ENCODE measurements around the gene NEDD4.

NEDD4 gene

DNA sequence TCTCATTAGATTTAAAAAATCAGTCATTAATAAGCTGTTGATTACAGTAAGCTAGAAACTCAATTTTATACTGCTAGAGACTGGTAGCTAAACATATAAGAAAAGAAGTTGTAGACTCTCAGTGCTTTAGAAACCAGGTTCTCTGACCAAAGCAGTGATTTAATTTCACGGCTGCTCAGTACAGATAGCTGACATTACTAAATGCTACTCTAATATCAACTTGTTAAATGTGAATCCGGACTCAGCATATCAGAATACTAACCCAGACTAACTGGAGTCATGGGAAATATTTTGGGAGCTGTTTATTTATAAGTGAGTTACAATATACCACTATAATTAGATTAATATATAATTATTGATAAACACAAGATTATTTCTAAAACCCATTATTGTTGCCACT, 80.4 kb downstream of the NEDD4 start:
- peak overlapping the region; percentile 67 for H3K4me3 ChIP-seq (ENCODE audit: low read length)
- no peaks in the 10 kb centered on the region for H3K9me3 ChIP-seq (replicated peaks; ENCODE audit: low read length)
- H3K27me3 ChIP-seq (ENCODE audit: control insufficient read depth, insufficient read depth, low read length), result no peaks in the 10 kb centered on the region
- H3K36me3 ChIP-seq (ENCODE audit: insufficient read depth, low read length), result no peaks in the 10 kb centered on the region
- H3K9ac ChIP-seq (ENCODE audit: low read depth, low read length), result peak overlapping the region; percentile 89
- H3K4me1 ChIP-seq (ENCODE audit: control insufficient read depth, insufficient read depth, low read length), result peaks cover 41% of the 10 kb centered on the region
- H3K4me2 ChIP-seq (ENCODE audit: low read length), result peak overlapping the region; percentile 84

DNA sequence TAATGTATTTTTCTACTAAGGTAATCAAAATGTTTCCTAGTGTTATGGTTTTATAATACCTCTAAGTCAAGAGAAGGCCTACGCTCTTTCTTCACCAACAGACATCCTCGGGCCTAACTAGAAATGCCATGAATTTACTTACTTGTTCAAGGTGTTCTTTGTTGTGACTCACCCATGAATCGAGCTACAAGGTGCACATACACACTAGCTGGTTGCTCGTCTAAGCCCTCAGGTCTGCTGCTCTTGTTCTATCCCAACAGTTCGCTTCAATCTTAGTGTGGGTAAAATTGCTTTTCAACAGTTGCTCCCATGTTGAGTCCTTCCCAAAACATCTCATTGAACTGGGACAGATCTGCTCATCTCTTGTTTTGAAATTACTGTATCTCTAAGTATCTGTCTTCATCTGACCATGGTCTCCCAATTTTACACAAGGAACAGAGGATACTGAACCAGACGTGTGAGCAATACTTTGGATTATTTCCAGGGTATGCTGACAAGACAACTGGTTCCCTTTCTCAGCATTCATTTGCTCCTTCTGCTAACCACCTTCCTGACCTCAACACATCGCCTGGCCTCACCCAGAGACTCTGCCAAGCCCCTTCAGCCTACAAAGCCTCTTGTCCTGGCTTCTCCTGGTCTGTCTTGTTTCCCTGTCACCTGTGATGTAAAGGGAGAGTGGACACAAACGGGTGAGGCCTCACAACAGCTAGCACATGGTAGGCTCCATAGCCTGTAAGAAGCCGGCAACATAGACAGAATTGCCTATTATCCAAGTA, 84.2 kb downstream of the NEDD4 start:
- Histone ChIP-seq H3K4me1 (ENCODE audit: control insufficient read depth, insufficient read depth, low read length) (peaks cover 44% of the 10 kb centered on the region), H3K9me3 (replicated peaks; ENCODE audit: low read length) (no peaks in the 10 kb centered on the region), H3K4me2 (ENCODE audit: low read length) (peak overlapping the region; percentile 70), H3K4me3 (ENCODE audit: low read length) (peak overlapping the region; percentile 45), H3K36me3 (ENCODE audit: insufficient read depth, low read length) (peaks cover 4% of the 10 kb centered on the region), H3K9ac (ENCODE audit: low read depth, low read length) (peak overlapping the region; percentile 48), H3K27me3 (ENCODE audit: control insufficient read depth, insufficient read depth, low read length) (no peaks in the 10 kb centered on the region)

DNA sequence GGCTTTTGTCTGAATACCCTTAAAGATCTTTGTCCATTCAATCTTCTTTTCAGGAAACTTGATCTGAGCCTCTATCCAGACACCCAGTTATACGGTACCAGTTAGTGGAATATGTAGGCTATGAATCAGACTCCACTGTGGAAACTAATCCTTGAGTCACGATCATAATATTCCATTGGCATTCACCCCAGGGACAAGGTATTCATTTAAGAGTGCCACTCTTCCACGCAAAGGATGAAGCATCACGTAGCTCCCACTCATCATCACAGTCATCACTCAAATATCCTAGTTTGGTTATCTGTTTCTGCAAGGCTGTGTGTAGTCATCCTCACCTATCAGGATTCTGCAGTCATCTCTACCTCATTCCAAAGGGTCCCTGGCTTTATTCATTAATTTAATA, 85.6 kb downstream of the NEDD4 start:
- H3K9ac ChIP-seq (ENCODE audit: low read depth, low read length), result peak overlapping the region; percentile 76
- peaks cover 44% of the 10 kb centered on the region for H3K4me1 ChIP-seq (ENCODE audit: control insufficient read depth, insufficient read depth, low read length)
- no peaks in the 10 kb centered on the region for H3K9me3 ChIP-seq (replicated peaks; ENCODE audit: low read length)
- peak overlapping the region; percentile 50 for H3K4me3 ChIP-seq (ENCODE audit: low read length)
- H3K27me3 ChIP-seq (ENCODE audit: control insufficient read depth, insufficient read depth, low read length), result no peaks in the 10 kb centered on the region
- H3K36me3 ChIP-seq (ENCODE audit: insufficient read depth, low read length), result peaks cover 9% of the 10 kb centered on the region
- H3K4me2 ChIP-seq (ENCODE audit: low read length), result peak overlapping the region; percentile 76

DNA sequence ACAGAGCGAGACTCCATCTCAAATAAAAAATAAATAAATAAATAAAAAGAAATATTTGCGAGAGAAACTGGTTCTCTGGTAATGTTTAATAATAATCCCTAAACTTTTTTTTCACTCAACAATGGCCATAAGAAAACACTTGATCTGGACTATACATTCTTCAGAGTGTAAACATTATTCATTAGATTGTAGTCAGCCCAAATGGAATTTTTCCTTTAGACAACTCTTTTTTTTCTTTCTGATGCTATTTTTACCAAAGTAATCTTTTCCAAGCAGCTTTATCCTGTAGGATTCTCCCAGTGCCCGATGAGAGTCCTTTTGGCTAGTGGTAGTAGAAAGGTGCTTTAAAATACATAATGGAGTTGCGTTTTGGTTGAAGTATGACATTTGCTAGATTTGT, 90.4 kb downstream of the NEDD4 start:
- H3K27me3 ChIP-seq (ENCODE audit: control insufficient read depth, insufficient read depth, low read length), result no peaks in the 10 kb centered on the region
- peaks cover 9% of the 10 kb centered on the region for H3K36me3 ChIP-seq (ENCODE audit: insufficient read depth, low read length)
- peaks cover 13% of the 10 kb centered on the region for H3K4me1 ChIP-seq (ENCODE audit: control insufficient read depth, insufficient read depth, low read length)
- H3K9ac ChIP-seq (ENCODE audit: low read depth, low read length), result no peak overlapping the region
- no peak overlapping the region for H3K4me2 ChIP-seq (ENCODE audit: low read length)
- no peaks in the 10 kb centered on the region for H3K9me3 ChIP-seq (replicated peaks; ENCODE audit: low read length)
- H3K4me3 ChIP-seq (ENCODE audit: low read length), result no peak overlapping the region

DNA sequence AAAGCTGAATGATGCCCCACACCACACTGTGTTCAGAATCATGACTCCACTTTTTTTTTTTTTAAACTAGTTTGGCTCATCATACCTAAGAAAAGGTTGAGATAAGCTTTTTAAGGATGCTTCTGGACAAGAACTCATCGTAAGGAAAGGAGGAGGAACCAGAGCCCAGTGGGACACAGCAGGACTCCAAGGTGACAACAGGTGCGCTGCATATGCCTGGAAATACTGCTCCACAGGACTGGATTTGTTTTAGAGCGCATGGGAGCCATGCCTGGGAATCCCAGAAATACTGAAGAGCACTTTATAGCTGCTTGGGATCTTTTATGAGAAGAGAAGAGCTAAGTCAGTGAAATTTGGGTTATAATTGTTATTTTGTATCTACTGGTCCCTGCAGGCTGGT, 93.4 kb downstream of the NEDD4 start:
- Histone ChIP-seq H3K9me3 (replicated peaks; ENCODE audit: low read length) (no peaks in the 10 kb centered on the region), H3K27me3 (ENCODE audit: control insufficient read depth, insufficient read depth, low read length) (no peaks in the 10 kb centered on the region), H3K4me2 (ENCODE audit: low read length) (no peak overlapping the region), H3K36me3 (ENCODE audit: insufficient read depth, low read length) (peaks cover 9% of the 10 kb centered on the region), H3K9ac (ENCODE audit: low read depth, low read length) (no peak overlapping the region), H3K4me3 (ENCODE audit: low read length) (no peak overlapping the region), H3K4me1 (ENCODE audit: control insufficient read depth, insufficient read depth, low read length) (peaks cover 18% of the 10 kb centered on the region)

DNA sequence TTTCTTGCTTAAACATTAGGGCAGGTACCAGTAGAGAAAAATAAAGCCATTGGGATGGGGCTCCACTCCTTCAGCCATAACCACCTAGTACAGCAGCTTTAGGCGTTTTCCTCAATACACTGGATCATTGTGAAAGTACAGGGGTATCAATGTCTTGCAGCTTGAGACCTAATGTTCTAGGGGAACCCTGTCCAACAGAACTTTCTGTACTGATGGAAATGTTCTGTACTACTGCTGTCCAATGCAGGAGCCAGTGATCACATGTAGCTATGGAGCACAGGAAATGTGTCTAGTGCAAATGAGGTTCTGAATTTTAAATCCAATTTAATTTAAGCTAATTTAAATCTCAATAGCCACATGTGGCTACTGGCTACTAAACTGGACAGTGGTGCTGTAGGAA, 93.9 kb downstream of the NEDD4 start:
- Histone ChIP-seq H3K4me2 (ENCODE audit: low read length) (no peak overlapping the region), H3K27me3 (ENCODE audit: control insufficient read depth, insufficient read depth, low read length) (no peaks in the 10 kb centered on the region), H3K4me1 (ENCODE audit: control insufficient read depth, insufficient read depth, low read length) (peaks cover 22% of the 10 kb centered on the region), H3K9ac (ENCODE audit: low read depth, low read length) (no peak overlapping the region), H3K36me3 (ENCODE audit: insufficient read depth, low read length) (peaks cover 9% of the 10 kb centered on the region), H3K9me3 (replicated peaks; ENCODE audit: low read length) (no peaks in the 10 kb centered on the region), H3K4me3 (ENCODE audit: low read length) (no peak overlapping the region)

DNA sequence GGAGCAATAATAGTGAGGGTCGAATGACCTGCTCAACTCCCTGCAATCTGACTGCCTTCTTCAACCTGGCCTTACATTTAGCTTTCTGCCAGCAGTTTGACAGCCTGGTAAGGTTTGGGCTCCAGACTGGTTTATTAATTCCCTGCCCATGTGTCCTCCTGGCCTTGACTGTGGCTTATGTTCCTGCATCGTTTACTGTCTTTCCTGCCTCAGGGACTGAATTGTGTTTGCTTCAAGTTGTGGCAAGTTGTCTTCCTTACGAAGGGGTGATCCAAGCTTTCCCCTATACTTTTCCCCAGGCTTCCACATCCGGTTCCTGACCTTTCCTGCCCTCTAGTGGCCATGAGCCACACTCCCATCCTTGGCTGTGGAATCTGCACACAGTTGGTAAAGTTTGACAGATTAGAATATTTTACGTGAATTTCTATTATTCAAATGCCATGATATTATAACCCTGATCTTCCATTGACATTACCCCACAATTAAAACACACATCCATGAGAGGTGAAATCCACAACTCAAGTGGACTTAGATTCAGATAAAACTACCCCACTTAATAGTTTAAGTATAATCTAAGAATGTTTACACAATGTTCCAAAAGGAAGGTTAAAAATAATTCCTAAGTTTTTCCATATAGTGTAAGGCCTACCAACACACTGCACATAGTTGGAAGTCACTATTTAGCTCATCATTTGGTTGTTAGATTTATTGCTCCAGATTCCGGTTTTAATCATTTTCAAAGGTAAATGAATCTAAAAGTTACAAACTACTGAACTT, 95.7 kb downstream of the NEDD4 start:
- peak overlapping the region; percentile 21 for H3K4me2 ChIP-seq (ENCODE audit: low read length)
- H3K4me1 ChIP-seq (ENCODE audit: control insufficient read depth, insufficient read depth, low read length), result peaks cover 32% of the 10 kb centered on the region
- no peaks in the 10 kb centered on the region for H3K27me3 ChIP-seq (ENCODE audit: control insufficient read depth, insufficient read depth, low read length)
- no peak overlapping the region for H3K4me3 ChIP-seq (ENCODE audit: low read length)
- H3K9me3 ChIP-seq (replicated peaks; ENCODE audit: low read length), result no peaks in the 10 kb centered on the region
- H3K36me3 ChIP-seq (ENCODE audit: insufficient read depth, low read length), result no peaks in the 10 kb centered on the region
- H3K9ac ChIP-seq (ENCODE audit: low read depth, low read length), result no peak overlapping the region

DNA sequence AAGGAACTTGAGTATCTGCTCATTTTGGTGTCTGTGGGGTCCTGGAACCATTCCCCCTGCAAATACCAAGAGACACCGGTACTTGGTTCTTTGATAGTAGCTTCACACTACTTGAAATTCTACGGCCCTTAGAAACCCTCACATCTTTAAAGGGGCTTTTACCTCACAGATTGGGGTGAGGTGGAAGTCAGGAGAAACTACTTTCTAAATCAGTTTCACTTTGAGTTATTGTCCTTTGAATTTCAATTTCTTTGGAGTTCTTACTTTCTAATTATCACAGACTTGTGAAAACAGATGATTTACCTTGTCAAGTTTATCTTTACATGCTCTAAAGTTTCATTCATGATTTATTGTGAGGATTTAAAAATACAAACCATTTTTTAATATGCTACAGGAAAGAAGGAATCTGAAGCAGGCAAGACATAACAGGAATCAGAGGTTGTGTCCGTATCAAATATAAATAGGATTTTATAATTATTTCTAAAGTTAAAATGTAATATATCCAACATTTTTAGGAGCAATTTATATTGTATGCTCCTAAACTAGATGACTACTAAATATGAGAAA, 98.9 kb downstream of the NEDD4 start:
- H3K4me3 ChIP-seq (ENCODE audit: low read length), result peak overlapping the region; percentile 27
- no peaks in the 10 kb centered on the region for H3K27me3 ChIP-seq (ENCODE audit: control insufficient read depth, insufficient read depth, low read length)
- H3K4me2 ChIP-seq (ENCODE audit: low read length), result peak overlapping the region; percentile 52
- H3K4me1 ChIP-seq (ENCODE audit: control insufficient read depth, insufficient read depth, low read length), result peaks cover 32% of the 10 kb centered on the region
- no peaks in the 10 kb centered on the region for H3K9me3 ChIP-seq (replicated peaks; ENCODE audit: low read length)
- no peaks in the 10 kb centered on the region for H3K36me3 ChIP-seq (ENCODE audit: insufficient read depth, low read length)
- peak overlapping the region; percentile 11 for H3K9ac ChIP-seq (ENCODE audit: low read depth, low read length)

DNA sequence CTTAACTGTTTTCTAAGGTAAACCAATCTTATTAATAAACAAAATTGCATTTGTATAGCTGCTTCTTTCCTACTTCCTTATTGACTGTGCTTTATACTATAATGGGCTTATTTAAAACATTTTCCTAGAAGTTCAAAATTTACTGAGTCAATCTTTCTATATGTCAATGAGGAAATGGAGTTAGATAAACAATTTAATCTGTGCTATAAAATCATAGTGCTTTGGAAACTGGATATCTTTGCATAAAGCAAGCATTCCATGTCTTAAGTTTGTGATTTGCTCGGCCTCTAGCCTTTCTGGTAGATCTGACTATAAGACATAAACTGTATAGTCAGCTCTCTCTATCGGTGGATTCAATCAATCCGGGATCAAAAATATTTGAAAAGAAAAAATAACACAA, 99.6 kb downstream of the NEDD4 start:
- H3K4me1 ChIP-seq (ENCODE audit: control insufficient read depth, insufficient read depth, low read length), result peaks cover 32% of the 10 kb centered on the region
- no peak overlapping the region for H3K4me3 ChIP-seq (ENCODE audit: low read length)
- no peaks in the 10 kb centered on the region for H3K27me3 ChIP-seq (ENCODE audit: control insufficient read depth, insufficient read depth, low read length)
- no peaks in the 10 kb centered on the region for H3K9me3 ChIP-seq (replicated peaks; ENCODE audit: low read length)
- H3K9ac ChIP-seq (ENCODE audit: low read depth, low read length), result no peak overlapping the region
- peak overlapping the region; percentile 52 for H3K4me2 ChIP-seq (ENCODE audit: low read length)
- H3K36me3 ChIP-seq (ENCODE audit: insufficient read depth, low read length), result no peaks in the 10 kb centered on the region

DNA sequence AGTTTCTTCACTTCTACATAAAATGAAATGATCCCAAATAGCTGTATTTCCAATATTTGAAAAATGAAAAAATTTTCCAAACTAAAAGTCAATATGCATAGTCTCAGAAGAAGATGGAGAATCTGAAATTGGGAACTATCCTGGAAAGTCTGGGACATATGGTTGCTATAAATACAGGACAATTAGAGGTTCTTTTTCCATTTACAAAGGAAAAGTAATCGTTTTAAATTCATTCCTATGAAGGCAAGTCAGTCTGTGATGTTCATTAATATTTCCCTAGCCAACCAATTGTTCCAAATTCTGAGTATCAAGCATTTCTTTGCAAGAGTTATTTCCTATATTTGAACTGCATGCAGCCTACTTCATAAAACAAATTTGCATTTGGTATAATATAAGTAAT, 102.2 kb downstream of the NEDD4 start:
- H3K4me3 ChIP-seq (ENCODE audit: low read length), result no peak overlapping the region
- H3K9me3 ChIP-seq (replicated peaks; ENCODE audit: low read length), result peaks cover 3% of the 10 kb centered on the region
- H3K4me1 ChIP-seq (ENCODE audit: control insufficient read depth, insufficient read depth, low read length), result peaks cover 19% of the 10 kb centered on the region
- no peak overlapping the region for H3K4me2 ChIP-seq (ENCODE audit: low read length)
- no peaks in the 10 kb centered on the region for H3K36me3 ChIP-seq (ENCODE audit: insufficient read depth, low read length)
- no peaks in the 10 kb centered on the region for H3K27me3 ChIP-seq (ENCODE audit: control insufficient read depth, insufficient read depth, low read length)
- H3K9ac ChIP-seq (ENCODE audit: low read depth, low read length), result no peak overlapping the region

DNA sequence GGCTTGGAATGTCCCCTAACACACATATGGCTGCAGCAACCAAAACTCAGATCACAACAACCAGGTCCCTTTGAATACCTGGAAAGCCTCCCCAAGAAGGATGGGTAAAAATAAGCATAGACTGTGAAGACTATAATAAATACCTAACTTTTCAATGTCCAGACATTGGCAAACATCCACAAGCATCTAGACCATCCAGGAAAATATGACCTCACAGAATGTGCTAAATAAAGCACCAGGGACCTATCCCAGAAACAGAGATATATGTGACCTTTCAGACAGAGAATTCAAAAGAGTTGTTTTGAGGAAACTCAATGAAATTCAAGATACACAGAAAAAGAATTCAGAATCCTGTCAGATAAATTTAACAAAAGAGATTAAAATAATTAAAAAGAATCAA, 109.2 kb downstream of the NEDD4 start:
- Histone ChIP-seq H3K4me3 (ENCODE audit: low read length) (no peak overlapping the region), H3K36me3 (ENCODE audit: insufficient read depth, low read length) (peaks cover 10% of the 10 kb centered on the region), H3K4me2 (ENCODE audit: low read length) (no peak overlapping the region), H3K9me3 (replicated peaks; ENCODE audit: low read length) (peaks cover 3% of the 10 kb centered on the region), H3K9ac (ENCODE audit: low read depth, low read length) (no peak overlapping the region), H3K27me3 (ENCODE audit: control insufficient read depth, insufficient read depth, low read length) (no peaks in the 10 kb centered on the region), H3K4me1 (ENCODE audit: control insufficient read depth, insufficient read depth, low read length) (peaks cover 4% of the 10 kb centered on the region)
